Inflammatory macrophage treated with lipopolysaccharide for 1 hour (primary cell): ENCODE measurements around the gene GNB3.
"Not testable (repeated sequence)": the region's sequence is repeated elsewhere in the genome, so short reads cannot be mapped to it uniquely, and the experiment has no call there.

Experiments
- DNase-seq, 2 donors: peaks; one replicate each; pipeline ENCODE4 v3.0.0-alpha.2; 2020 to 2022

GNB3 gene

DNA sequence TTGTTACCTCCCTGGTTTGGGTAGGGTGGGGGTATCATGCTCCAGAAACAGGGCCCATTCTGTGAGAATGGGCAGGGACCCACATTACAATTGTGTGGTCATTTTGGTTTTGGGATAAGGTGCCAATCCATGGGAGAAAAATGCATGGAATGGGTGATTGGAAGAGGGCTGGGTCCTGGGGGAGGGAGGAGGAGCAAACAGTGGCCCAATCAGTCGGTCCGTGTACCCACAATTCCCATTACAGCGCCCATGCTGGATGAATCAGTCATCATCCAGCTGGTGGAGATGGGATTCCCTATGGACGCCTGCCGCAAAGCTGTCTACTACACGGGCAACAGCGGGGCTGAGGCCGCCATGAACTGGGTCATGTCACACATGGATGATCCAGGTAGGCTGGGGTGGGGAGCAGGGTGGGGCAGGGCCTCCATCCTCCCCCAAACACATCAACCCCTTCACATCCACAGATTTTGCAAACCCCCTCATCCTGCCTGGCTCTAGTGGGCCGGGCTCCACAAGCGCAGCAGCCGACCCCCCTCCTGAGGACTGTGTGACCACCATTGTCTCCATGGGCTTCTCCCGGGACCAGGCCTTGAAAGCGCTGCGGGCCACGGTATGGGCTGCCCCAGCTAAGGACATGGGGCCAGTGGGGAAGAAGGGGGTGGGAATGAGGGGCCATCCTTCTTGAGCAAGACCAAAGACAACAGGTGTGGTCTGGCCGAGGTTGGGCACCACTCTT is 23.0 kb downstream of the GNB3 start:
- DNase-seq = no peak

DNA sequence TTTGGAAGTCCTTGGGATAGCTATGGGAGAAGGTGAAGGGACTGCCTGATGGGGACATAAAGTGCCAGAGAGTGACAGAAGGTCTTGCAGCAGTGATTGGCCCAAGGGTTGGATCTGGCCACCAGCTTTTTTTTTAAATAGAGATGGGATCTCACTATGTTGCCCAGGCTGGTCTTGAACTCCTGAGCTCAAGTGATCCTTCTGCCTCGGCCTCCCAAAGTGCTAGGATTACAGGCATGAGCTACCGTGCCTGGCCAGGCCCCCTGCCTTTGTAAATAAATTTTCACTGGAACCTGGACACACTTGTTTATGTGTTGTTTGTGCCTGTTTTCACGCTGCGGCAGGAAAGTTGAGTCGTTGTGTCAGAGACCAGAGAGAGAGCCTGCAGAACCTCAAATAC is 24.6 kb downstream of the GNB3 start:
- DNase-seq = not testable (repeated sequence)

DNA sequence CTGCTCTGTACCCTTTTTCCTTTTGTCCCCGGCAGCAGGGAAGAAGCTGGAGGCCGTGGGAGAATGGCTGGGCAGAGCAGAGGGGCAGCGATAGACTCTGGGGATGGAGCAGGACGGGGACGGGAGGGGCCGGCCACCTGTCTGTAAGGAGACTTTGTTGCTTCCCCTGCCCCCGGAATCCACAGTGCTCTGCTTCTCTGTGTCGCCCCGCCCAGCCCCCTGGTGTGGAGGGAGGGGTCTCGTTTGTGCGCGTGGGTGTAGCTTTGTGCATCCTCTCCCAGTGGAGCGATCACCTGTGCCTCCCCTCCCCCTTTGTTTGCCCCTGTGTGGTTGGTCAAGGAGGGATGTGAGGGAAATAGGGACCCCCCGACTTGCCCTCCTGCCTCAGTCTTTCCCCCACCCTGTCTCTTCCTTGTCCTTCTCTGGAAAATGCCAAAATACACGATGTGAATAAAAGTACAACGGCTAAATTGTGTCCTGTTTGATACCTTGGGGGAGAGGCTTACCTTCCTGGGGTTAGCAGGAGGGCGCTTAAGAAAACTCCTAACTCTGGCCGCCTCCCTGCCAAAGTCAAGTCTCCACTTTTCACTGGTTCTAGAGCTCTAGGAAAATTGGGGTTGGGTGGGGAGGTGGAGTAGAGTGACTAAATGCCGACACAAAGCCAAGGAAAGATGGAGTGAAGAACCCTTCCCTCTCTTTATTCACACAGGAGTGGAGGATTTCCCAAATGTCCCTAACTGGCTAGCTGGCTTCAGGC is 25.6 kb downstream of the GNB3 start:
- no peak for DNase-seq

DNA sequence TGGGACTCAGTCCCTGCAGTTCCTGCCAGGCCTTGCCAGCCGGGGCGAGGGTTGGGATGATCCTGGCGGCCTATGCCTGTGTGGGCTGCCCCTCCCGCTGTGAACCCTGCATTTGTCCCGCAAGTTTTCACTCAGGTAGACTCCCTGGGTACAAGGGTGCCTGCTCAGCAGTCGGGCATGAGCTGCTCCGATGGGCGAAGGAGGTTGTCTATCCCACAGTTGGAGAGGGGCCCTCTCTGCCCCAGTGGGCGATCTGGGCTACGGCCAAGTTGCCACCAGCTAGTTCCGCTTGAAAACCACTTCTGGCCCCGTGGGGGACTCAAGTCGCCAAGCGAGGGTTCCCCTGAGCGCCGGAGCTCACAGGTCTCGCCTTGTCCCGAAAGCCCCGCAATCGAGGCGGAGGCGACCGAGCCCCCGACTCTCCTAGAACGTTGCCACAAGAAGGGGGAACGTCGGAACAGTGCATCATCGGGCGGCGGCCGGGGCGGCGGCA is 26.2 kb downstream of the GNB3 start:
- peak in 1 of 2 donors; percentile 69 for DNase-seq

DNA sequence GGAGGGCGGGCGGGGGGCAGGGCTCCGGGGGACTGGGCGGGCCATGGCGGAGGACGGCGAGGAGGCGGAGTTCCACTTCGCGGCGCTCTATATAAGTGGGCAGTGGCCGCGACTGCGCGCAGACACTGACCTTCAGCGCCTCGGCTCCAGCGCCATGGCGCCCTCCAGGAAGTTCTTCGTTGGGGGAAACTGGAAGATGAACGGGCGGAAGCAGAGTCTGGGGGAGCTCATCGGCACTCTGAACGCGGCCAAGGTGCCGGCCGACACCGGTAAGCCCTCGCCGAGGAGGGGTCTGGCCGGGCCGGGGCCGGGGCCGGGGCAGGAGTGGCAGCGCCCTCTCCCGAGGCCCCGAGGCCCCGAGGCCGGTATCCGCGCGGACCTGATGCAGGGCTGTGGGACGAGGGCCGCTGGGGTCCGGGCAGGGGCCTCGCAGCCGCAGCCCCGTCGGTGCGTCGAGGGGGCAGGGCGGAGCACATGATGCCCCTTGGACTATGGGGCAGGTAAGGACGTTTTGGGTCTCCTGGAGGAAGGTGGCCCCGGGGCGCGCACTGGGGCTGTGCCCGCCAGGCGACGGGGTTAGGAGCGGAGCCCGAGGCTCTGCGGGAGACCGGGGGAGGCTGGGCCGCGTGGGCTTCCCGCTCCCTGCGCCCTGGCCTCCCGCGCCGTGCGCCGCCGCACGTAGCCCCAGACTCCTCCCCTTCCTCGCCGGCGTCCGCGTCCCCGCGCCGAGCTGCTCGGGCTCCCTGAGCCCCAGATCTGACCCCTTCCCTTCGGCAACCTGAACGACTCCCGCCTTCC is 26.9 kb downstream of the GNB3 start, which contains the start of gene TPI1:
Gene TPI1, plus strand, starts transcription at position 119 of the 798 bp plus-strand sequence. Its CDS starts 36 bp downstream, at position 155.
- DNase-seq = peak; percentile 72 to 89

DNA sequence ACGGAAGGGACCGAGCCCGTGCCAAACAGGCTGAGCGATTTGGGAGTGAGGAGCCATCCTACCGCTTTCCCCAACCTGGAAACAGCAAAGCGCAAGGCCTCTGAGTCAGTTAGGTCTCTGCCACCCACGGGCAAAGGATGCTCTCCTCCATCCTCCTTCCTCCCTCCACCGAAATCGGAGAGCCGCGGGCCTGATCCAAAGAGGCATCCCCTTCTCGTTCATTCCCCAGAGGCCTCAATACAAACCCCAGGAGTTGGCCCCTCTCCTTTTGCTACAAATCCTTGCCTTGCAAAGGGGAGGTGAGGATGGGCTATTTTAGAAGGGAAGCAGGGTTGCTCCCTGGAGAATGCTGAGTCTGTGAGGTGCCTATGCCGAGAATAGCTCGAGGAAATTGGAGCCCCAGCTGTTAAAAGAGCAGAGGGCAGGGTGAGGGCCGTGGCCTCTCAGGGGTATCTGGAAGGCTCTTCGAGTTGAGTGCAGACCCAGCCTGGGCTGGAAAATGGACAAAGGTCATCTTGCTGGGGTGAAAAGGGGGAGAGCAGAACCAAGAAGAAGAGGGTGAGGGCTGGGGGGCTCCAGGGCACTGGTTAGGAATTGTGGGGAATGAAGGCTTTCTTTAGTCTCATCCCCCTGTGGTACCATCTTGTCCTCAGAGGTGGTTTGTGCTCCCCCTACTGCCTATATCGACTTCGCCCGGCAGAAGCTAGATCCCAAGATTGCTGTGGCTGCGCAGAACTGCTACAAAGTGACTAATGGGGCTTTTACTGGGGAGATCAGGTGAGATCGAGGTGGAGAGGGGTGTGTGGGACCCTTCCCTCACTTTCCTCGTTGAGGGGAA is 27.7 kb downstream of the GNB3 start:
- peak in 1 of 2 donors; percentile 15 for DNase-seq

DNA sequence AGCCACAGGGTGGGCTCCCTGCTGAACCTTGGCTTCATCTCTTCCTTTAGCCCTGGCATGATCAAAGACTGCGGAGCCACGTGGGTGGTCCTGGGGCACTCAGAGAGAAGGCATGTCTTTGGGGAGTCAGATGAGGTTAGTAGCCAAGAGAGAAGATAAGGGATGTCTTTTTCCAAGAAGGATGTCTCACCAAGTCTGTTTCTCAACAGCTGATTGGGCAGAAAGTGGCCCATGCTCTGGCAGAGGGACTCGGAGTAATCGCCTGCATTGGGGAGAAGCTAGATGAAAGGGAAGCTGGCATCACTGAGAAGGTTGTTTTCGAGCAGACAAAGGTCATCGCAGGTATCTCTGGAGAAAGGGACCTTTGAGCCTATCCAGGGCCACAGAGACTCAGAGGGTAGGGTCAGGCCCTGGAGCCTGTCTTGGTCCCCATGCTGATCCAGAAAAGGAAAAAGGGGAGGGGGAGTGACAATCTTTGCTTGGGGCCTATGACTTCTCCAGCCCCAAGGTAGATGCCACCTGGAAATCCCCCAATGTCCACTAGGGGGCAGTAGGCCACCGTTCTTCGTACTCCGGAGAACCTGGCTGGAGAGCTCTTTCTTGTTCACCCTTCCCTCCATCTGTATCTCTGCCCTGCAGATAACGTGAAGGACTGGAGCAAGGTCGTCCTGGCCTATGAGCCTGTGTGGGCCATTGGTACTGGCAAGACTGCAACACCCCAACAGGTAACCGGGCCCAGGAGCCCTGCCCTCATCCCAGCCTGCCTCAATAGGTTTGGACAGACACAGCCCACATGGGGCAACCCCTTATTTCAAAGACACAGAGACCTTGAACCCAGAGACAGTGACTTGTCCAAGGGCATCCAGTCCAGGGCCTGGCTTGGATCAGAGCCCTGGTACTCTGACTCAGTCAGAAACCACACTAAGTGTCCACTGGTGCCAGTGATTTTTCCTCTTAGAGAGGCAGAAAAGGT is 28.6 kb downstream of the GNB3 start:
- peak; percentile 29 to 95 for DNase-seq

DNA sequence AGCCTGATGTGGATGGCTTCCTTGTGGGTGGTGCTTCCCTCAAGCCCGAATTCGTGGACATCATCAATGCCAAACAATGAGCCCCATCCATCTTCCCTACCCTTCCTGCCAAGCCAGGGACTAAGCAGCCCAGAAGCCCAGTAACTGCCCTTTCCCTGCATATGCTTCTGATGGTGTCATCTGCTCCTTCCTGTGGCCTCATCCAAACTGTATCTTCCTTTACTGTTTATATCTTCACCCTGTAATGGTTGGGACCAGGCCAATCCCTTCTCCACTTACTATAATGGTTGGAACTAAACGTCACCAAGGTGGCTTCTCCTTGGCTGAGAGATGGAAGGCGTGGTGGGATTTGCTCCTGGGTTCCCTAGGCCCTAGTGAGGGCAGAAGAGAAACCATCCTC is 29.6 kb downstream of the GNB3 start:
- not testable (repeated sequence) for DNase-seq

DNA sequence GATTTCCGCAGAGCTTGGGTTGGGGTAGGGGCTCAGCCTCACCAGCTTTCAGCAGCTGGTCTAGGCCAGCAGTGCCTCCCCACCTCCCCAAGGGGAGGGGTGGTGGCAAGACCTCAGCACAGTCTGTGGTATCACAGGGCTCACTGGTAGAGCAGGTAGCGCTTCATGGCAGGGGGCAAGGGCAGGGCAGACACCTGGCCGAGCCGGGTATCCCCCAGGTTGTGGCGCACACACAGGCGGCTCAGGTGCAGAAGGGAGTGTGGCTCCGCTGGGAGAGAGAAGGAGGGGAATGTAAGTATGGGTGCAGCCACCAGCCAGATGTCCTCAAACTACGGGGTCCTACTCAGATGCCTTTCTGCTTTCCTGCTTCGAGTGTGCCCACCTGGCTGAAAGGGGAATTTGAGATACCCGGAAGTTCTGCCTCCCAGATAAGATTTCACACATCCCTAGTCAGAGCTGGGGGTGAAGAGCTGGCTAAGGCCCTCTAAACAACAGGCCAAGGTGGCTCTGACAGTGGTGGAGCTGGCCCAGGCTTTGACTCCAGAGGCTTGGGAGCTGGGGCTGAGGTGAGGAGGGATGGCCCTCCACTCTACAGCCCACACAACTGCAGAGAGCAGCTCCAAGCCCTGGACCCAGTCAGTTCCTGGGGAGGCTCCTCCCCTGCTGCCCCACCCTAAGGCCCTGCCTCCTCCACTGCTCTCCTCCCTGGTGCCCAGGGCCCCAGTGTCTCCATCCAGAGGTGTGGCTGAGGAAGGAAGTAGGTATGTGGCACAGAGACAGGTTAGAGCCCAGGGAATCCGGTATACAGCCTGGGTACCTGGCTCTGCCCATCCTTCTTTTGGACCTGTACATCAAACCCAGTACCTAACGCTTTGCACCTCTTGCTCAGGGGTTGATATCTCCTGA is 30.6 kb downstream of the GNB3 start:
- no peak for DNase-seq

DNA sequence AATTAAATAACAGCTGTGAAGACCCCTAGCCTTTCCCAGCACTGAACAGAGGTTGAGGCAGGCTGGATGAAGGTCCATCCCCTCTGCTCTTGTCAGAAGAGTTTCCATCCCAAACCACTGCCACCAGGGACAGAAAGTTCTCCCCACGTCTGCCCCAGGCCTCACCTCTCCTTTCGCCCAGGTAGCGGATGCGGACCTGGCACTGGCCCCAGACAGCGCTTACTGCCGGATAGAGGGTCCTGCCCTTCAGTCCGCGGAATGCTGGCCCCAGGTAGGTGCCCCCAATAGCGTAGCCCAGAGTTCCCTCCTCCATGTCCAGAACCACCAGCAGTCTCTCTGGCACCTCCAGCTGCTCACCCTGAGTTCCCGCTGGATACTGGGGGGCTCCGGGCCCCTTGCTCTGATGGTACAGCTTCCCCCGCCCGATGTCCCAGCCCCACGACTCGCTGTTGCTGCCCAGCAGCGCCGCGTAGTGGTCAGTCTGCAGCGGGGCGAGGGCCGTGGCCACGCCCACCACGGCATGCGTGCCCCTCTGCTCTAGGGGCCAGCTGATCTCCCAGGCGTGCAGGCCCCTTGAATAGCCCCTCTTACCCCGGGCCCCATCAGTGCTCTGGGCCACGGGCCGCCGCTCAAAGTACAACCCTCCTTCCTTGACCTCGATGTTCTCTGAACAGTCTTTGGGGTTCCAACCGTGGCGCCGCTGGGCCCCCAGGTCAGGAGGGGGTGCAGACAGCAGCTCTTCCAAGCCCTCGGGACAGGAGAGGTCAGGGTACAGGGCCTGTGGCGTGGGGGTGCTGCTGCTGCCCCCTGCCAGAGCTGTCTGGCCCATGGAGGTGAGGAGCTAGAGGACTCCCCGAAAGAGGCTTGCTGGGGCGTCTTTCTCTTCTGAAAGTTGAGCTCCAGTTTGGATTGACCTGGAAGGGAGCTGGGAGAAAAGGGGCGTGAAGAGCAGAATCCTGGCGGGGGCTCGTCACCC is 31.6 kb downstream of the GNB3 start:
- DNase-seq = peak; percentile 55 to 84

DNA sequence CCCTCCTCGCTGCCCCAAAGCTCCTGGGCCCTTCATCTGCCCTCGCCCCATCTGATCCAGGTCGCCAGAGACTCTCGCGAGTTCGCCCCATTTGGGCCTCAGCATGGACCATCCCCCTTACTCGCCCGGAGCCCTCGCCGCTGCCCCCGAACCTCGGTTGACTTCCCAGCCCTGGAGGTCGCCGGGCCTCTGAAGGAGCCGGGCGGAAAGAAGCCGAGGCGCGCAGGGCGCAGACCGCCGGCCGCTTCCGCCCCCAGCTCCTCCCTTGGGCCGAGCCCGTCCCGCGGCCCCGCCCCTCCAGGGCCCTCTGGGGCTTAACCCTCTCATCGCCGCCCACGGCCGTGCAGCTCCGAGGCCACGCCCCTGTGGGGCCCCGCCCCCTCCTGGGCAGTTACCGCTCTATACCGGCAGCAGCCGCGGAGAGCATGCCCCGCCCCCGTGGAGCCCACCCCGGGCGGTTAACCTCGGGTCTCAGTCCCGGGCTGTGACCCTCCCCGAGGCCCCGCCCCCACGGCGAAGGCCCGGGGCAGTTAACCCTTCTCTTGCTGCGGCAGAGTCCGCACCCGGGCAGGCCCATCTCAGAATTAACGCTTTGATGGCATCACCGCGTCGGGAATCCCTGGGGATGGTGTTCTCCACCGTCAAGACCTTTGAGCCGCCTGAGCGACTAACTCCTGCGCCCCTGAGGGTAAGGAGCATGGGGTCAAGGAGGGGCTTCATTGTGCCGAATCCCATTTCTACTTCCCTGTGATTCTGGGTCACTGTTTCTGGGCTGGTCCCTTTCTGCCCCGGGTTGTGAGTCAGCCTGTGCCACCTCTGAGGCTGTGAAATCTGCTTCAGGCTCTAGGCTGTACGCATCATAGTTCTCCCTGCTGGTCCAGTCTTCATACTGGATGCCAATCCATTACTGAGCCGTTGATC is 32.6 kb downstream of the GNB3 start, which contains the start of gene SPSB2:
Gene SPSB2, minus strand, starts transcription at position 210 of the 921 bp plus-strand sequence. CDS start 402 bp downstream, outside the sequence.
- DNase-seq = peak; percentile 95 to 99

DNA sequence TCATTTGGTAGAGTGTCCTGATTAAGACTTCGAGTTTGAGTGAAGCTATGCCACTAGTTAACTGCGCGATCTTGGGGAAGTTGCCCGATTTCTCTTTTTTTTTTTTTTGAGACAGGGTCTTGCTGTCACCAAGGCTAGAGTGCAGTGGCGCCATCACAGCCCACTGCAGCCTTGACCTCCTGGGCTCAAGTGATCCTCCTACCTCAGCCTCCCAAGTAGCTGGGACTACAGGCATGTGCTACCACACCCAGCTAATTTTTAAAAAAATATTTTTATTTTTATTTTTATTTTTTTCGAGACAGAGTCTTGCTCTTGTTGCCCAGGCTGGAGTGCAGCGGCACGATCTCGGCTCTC is 33.3 kb downstream of the GNB3 start:
- not testable (repeated sequence) for DNase-seq

DNA sequence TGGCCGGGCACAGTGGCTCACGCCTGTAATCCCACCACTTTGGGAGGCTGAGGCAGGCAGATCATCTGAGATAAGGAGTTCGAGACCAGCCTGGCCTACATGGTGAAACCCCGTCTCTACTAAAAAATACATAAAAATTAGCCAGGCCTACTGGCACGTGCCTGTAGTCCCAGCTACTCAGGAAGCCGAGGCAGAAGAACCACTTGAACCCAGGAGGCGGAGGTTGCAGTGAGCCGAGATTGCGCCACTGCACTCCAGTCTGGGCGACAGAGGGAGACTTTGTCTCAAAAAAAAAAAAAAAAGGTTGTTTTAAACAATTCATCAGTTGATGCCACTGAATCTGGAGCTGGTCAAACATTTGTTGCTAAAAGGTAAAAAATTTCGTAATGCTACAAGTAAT is 39.1 kb downstream of the GNB3 start:
- not testable (repeated sequence) for DNase-seq

DNA sequence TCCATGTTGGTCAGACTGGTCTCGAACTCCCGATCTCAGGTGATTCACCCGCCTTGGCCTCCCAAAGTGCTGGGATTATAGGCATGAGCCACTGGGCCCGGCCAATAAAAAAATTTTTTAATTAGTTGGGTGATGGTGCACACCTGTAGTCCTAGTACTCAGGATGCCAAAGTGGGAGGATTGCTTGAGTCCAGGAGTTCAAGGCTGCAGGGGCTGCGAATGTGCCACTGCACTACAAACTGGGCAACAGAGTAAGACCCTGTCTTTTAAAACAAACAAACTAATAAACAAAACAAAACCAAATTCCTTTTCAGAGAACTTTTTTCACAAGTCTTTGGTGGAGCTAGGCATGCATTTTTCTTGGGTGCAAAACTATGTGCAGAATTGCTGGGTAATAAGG is 42.5 kb downstream of the GNB3 start:
- no peak for DNase-seq

DNA sequence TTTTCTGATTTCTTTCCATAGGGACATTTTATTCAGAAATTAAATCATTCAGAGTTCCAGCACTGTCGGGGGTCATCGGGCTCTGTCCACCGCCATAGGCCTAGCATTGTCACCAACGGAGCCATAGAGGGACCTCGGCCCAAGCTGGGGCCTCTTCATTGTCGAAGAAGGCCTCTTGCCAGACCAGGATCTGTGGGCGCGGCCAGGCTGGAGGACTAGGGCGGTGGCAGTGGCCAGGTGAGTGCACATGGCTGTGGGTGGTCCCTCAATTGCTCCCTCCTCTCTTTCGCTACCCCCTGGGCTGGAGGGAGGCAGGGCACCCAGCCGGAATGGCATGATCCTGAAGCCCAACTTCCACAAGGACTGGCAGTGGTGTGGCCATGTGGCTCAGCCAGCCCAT is 43.0 kb downstream of the GNB3 start:
- no peak for DNase-seq

DNA sequence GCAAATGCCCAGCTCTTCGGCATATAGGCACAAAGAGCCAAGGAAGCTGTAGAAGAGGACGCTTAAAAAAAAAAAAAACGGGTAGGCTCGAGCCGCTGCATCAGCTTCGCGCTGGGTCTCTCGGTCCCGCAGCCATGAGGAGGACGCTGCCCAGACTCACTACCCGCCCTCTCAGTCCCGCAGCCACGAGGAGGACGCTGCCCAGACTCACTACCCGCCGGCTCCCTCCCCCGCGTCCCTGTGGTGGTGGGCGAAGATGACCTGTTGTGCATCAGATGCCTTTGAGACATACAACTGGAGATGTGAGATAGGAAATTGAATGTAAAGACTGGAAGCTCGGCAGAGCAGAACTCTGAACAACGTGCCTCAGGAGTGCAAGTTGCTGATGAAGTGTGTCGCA is 43.8 kb downstream of the GNB3 start:
- DNase-seq = no peak
